Osteocyte (in vitro differentiated cells): ENCODE measurements around the gene MDN1. TPM values are rescaled to one million over a fixed set of nuclear protein-coding genes. Genes with fewer than 3 reads are reported as not detected.

Experiments
- DNase-seq: peaks from one replicate; pipeline ENCODE4 v3.0.0; 2021; ENCODE audit warnings: mixed read lengths; ENCODE audit not compliant: unreplicated experiment; ENCODE audit errors: extremely low spot score
- H3K27ac Mint-ChIP-seq: one replicate; pipeline ENCODE4 v1.8.0; 2021; ENCODE audit warnings: mild to moderate bottlenecking, mixed read lengths; ENCODE audit not compliant: unreplicated experiment
- H3K27me3 Mint-ChIP-seq: one replicate; pipeline ENCODE4 v1.8.0; 2021; ENCODE audit warnings: mixed read lengths; ENCODE audit not compliant: unreplicated experiment
- H3K36me3 Mint-ChIP-seq: one replicate; pipeline ENCODE4 v1.8.0; 2021; ENCODE audit warnings: mixed read lengths; ENCODE audit not compliant: unreplicated experiment
- H3K4me1 Mint-ChIP-seq: one replicate; pipeline ENCODE4 v1.8.0; 2021; ENCODE audit warnings: mixed read lengths; ENCODE audit not compliant: unreplicated experiment
- H3K4me3 Mint-ChIP-seq: one replicate; pipeline ENCODE4 v1.8.0; 2021; ENCODE audit warnings: mild to moderate bottlenecking, moderate library complexity, mixed read lengths; ENCODE audit not compliant: unreplicated experiment
- H3K9me3 Mint-ChIP-seq: one replicate; pipeline ENCODE4 v1.8.0; 2021; ENCODE audit warnings: mixed read lengths; ENCODE audit not compliant: unreplicated experiment
- CTCF ChIP-seq: fragments of 200-600 bp; sonication (generic); IDR thresholded peaks from 2 replicates; pipeline ENCODE4 v1.5.0; 2021; ENCODE audit warnings: antibody characterized with exemption, mild to moderate bottlenecking, moderate library complexity
- total RNA-seq: library from RNA; stranded (reverse); gene quantifications from 2 replicates; pipeline ENCODE4 v1.2.1, GENCODE V29; 2021

MDN1 gene
- total RNA-seq, 1 donor from 2014 or later, result 30.8 TPM

GRCh38 chr6:89749918-89750317 lies 69.7 kb downstream of the MDN1 start:
- no peak for DNase-seq
- no peak overlapping the region for H3K27ac Mint-ChIP-seq
- H3K36me3 Mint-ChIP-seq, result peaks cover 51% of the 10 kb centered on the region
- no peaks in the 10 kb centered on the region for H3K4me1 Mint-ChIP-seq
- H3K27me3 Mint-ChIP-seq, result no peaks in the 10 kb centered on the region
- H3K4me3 Mint-ChIP-seq, result no peak overlapping the region
- TF ChIP-seq CTCF, result no peak
- no peaks in the 10 kb centered on the region for H3K9me3 Mint-ChIP-seq

GRCh38 chr6:89745716-89746115 lies 73.9 kb downstream of the MDN1 start:
- DNase-seq, result no peak
- peaks cover 50% of the 10 kb centered on the region for H3K36me3 Mint-ChIP-seq

DNA sequence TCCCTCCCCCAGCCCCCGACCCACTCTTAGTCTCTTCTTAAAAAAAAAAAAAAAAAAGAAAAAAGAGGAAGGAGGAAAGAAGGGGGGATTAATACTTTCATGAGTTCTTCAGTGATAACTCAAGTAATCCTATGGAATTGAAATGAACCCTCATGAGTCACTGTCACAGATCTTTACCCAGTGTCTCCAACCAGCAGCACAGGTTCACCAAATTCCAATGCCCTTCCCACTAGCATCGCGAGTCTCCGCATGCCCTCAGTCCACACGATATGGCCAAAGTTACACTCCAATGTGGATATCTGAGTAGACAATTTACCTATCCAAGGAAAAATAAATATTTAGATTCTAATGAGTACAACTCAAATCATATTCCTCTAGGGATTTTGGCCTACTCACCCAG lies 74.5 kb downstream of the MDN1 start:
- H3K4me3 Mint-ChIP-seq, result no peak overlapping the region
- DNase-seq, result no peak
- no peaks in the 10 kb centered on the region for H3K4me1 Mint-ChIP-seq
- no peak for TF ChIP-seq CTCF
- peaks cover 47% of the 10 kb centered on the region for H3K36me3 Mint-ChIP-seq
- H3K9me3 Mint-ChIP-seq, result no peaks in the 10 kb centered on the region
- H3K27ac Mint-ChIP-seq, result no peak overlapping the region
- H3K27me3 Mint-ChIP-seq, result no peaks in the 10 kb centered on the region

More at GRCh38 chr6:89745716-89746115, 73.9 kb downstream of the MDN1 start:
- Mint-ChIP-seq H3K27me3 (no peaks in the 10 kb centered on the region), H3K27ac (no peak overlapping the region), H3K4me3 (no peak overlapping the region), H3K4me1 (no peaks in the 10 kb centered on the region), H3K9me3 (no peaks in the 10 kb centered on the region)
- no peak for TF ChIP-seq CTCF

- Mint-ChIP-seq H3K4me3 (no peak overlapping the region), H3K4me1 (no peaks in the 10 kb centered on the region), H3K27ac (no peak overlapping the region), H3K9me3 (no peaks in the 10 kb centered on the region), H3K36me3 (peaks cover 26% of the 10 kb centered on the region), H3K27me3 (no peaks in the 10 kb centered on the region)
- DNase-seq, result no peak
- no peak for TF ChIP-seq CTCF
Measured at GRCh38 chr6:89736893-89737292, 82.7 kb downstream of the MDN1 start.

GRCh38 chr6:89734526-89734925 lies 85.1 kb downstream of the MDN1 start:
- Mint-ChIP-seq H3K27ac (no peak overlapping the region), H3K36me3 (peaks cover 38% of the 10 kb centered on the region), H3K4me1 (no peaks in the 10 kb centered on the region), H3K27me3 (no peaks in the 10 kb centered on the region), H3K4me3 (no peak overlapping the region), H3K9me3 (no peaks in the 10 kb centered on the region)
- TF ChIP-seq CTCF, result no peak
- DNase-seq, result no peak
